Hepatocyte (in vitro differentiated cells): Measurements from ENCODE around the gene SLC43A1.

ENCODE experiments used
- CTCF ChIP-seq: fragments of 200-600 bp; sonication (generic); IDR thresholded peaks from 2 replicates; pipeline ENCODE4 v1.5.1; 2016; ENCODE audit warnings: antibody characterized with exemption, mild to moderate bottlenecking; ENCODE audit not compliant: poor library complexity
- EZH2 ChIP-seq: fragments of 200-600 bp; sonication (generic); IDR thresholded peaks from 2 replicates; pipeline ENCODE4 v1.6.1; 2016; ENCODE audit warnings: antibody characterized with exemption, mild to moderate bottlenecking, borderline replicate concordance

GRCh38 chr11:57523419-57523818 lies 7.9 kb upstream of the SLC43A1 start:
- TF ChIP-seq CTCF: no peak
- no peak for TF ChIP-seq EZH2
